ENCODE measurements around the gene PRR4. TPM values are rescaled to one million over a fixed set of nuclear protein-coding genes. Genes with fewer than 3 reads are reported as not detected.

PRR4 gene
- total and polyA plus RNA-seq, 2 donors (not counting 3 experiments of a cell fraction or from before 2014, with no cell fraction given): 2.4 to 2.8 TPM

- no peaks in the 10 kb centered on the region for H3K27me3 ChIP-seq (ENCODE audit: control insufficient read depth in 2 of 2, insufficient read depth in 2 of 2, low read length in 2 of 2)
- TF ChIP-seq POLR2AphosphoS5 (IDR thresholded peaks at IDR 0.05; ENCODE audit: insufficient read depth, low read depth, low read length) (no peak), GATA2 (IDR thresholded peaks at IDR 0.05; ENCODE audit: insufficient read depth, insufficient read length, low read depth, low read length) (no peak), MAX (IDR thresholded peaks at IDR 0.05; ENCODE audit: insufficient read depth, insufficient read length) (no peak), JUN (IDR thresholded peaks at IDR 0.05; ENCODE audit: borderline replicate concordance, insufficient read depth, insufficient read length, low read depth) (no peak), POLR2A (IDR thresholded peaks at IDR 0.05; ENCODE audit: low read depth, low read length) (no peak), FOS (IDR thresholded peaks at IDR 0.05; ENCODE audit: borderline replicate concordance, insufficient read depth, low read length) (no peak), MYC (IDR thresholded peaks at IDR 0.05; ENCODE audit: low read depth, low read length) (no peak), CTCF (IDR thresholded peaks at IDR 0.05; ENCODE audit: extremely low read depth in 1 of 2, insufficient read depth in 1 of 2, low read depth in 1 of 2, low read length in 2 of 2) (no peak), EZH2 (IDR thresholded peaks at IDR 0.05; ENCODE audit: borderline replicate concordance, low read depth, low read length, severe bottlenecking) (no peak)
- intact Hi-C loops (cut with micrococcal nuclease) (no loop called here), dilution Hi-C loops (cut with MboI; ENCODE audit: extremely low pct_ligation_motif_present, low sequenced_read_pairs) (no loop called here)
- FAIRE-seq (no peak), DNase-seq (ENCODE audit: low read depth, low spot score) (no peak)
- BruUV-seq (replicated peaks): no TSS peak
- no peaks in the 10 kb centered on the region for H4K20me1 ChIP-seq (replicated peaks; ENCODE audit: control insufficient read depth, extremely low read depth, insufficient read depth, low read length)
- H3K79me2 ChIP-seq (ENCODE audit: control insufficient read depth, insufficient read depth, low read length): no peaks in the 10 kb centered on the region
- H3K9me3 ChIP-seq (replicated peaks; ENCODE audit: control insufficient read depth, insufficient read depth, low read length): no peaks in the 10 kb centered on the region
- H3K36me3 ChIP-seq (ENCODE audit: control insufficient read depth in 2 of 2, extremely low read depth in 1 of 2, insufficient read depth in 2 of 2, low read length in 2 of 2): no peaks in the 10 kb centered on the region
- H3K9ac ChIP-seq (replicated peaks; ENCODE audit: extremely low read depth, insufficient read depth, low read length): no peak overlapping the region
- H3K27ac ChIP-seq (ENCODE audit: insufficient read depth, low read depth, low read length): no peak overlapping the region
- H3K4me3 ChIP-seq (replicated peaks in 1 of 3; ENCODE audit: insufficient read depth in 1 of 3, low read depth in 1 of 3, low read length in 3 of 3): no peak overlapping the region
- POLR2A ChIA-PET: no interaction called here
- CTCF ChIA-PET: no interaction called here
- H3K9me1 ChIP-seq (replicated peaks; ENCODE audit: control insufficient read depth, extremely low read depth, insufficient read depth, low read length): no peaks in the 10 kb centered on the region
- H2AFZ ChIP-seq (ENCODE audit: low read depth, low read length): no peak overlapping the region
- no peak overlapping the region for H3K4me2 ChIP-seq (ENCODE audit: insufficient read depth, low read length)
- no peaks in the 10 kb centered on the region for H3K4me1 ChIP-seq (ENCODE audit: control insufficient read depth, extremely low read depth, insufficient read depth, low read length)
Observed at GRCh38 chr12:10861366-10861765, 12.1 kb upstream of the PRR4 start.

Data from endothelial cell of umbilical vein (primary cell).